ENCODE results near the gene CSNK1D.
A peak's percentile ranks its signal among the peaks of the same experiment; 100 is the strongest.

The CSNK1D gene

DNA sequence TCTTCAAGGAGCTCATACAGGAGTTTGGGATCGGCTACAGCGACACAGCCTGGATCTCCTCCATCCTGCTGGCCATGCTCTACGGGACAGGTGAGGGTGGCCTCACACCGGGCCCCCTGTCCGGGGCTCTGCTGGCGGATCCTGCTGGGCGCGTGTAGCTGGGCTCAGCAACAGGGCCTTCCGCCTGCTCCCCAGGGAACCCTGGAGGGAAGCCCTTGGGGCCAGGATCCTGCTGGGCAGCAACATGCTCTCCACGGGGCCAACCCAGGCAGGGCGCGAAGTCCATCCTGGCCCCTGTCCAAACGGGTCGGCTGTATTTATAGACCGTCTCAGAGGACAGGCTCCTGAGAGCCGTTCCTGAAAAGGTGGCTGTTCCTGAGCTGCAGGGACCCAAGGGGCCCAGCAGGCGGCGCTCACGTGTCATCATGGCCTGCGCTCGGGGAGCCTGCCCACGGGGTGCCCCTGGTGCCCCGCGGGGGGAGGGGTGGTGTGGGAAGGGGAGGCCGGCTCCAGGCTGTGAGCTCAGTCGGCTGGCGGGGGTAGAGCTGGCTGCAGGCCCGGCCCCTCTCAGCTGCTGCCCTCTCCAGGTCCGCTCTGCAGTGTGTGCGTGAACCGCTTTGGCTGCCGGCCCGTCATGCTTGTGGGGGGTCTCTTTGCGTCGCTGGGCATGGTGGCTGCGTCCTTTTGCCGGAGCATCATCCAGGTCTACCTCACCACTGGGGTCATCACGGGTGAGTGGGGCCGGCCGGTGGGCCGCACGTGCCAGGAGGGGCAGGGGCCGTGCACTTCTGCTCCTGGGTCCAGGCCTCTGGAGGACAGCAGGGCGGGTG, 37.1 kb downstream of the CSNK1D start:
- no peak overlapping the region for H3K4me3 ChIP-seq (ENCODE audit: extremely low read depth, insufficient read depth, low read length, poor library complexity, severe bottlenecking)
- H3K27ac ChIP-seq (ENCODE audit: low read depth, low read length, severe bottlenecking), result no peak overlapping the region

DNA sequence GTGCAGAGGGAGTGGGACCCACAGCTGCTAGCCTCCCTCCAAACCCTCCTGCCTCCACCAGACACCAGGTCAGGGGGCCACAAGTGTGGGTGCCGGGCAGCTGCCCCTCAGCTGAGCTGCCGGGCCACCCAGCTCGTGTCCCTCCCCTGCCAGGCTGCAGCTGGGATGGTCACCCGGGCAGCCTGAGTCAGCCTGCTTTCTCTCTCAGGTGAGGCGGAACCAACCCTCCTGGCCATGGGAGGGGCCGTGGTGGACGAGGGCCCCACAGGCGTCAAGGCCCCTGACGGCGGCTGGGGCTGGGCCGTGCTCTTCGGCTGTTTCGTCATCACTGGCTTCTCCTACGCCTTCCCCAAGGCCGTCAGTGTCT, 37.7 kb downstream of the CSNK1D start:
- Histone ChIP-seq H3K9me3 (ENCODE audit: control insufficient read depth, low read length) (no peaks in the 10 kb centered on the region), H3K4me1 (ENCODE audit: control insufficient read depth, insufficient read depth, low read length, poor library complexity, severe bottlenecking) (peaks cover 54% of the 10 kb centered on the region), H3K4me3 (ENCODE audit: extremely low read depth, insufficient read depth, low read length, poor library complexity, severe bottlenecking) (no peak overlapping the region), H3K36me3 (ENCODE audit: control insufficient read depth, insufficient read depth, low read length) (peaks cover 64% of the 10 kb centered on the region), H3K27ac (ENCODE audit: low read depth, low read length, severe bottlenecking) (no peak overlapping the region)
- WGBS, 2 experiments (ENCODE audit: insufficient coverage in 2 of 2), result 93 to 96% methylated on average over 15 of the region's 15 CpGs

More for the DNA sequence above, 37.1 kb downstream of the CSNK1D start:
- Histone ChIP-seq H3K36me3 (ENCODE audit: control insufficient read depth, insufficient read depth, low read length) (peaks cover 66% of the 10 kb centered on the region), H3K4me1 (ENCODE audit: control insufficient read depth, insufficient read depth, low read length, poor library complexity, severe bottlenecking) (peaks cover 60% of the 10 kb centered on the region), H3K9me3 (ENCODE audit: control insufficient read depth, low read length) (no peaks in the 10 kb centered on the region)
- WGBS, 2 experiments (ENCODE audit: insufficient coverage in 2 of 2), result 67 to 68% methylated on average over 31 to 43 of the region's 44 CpGs

DNA sequence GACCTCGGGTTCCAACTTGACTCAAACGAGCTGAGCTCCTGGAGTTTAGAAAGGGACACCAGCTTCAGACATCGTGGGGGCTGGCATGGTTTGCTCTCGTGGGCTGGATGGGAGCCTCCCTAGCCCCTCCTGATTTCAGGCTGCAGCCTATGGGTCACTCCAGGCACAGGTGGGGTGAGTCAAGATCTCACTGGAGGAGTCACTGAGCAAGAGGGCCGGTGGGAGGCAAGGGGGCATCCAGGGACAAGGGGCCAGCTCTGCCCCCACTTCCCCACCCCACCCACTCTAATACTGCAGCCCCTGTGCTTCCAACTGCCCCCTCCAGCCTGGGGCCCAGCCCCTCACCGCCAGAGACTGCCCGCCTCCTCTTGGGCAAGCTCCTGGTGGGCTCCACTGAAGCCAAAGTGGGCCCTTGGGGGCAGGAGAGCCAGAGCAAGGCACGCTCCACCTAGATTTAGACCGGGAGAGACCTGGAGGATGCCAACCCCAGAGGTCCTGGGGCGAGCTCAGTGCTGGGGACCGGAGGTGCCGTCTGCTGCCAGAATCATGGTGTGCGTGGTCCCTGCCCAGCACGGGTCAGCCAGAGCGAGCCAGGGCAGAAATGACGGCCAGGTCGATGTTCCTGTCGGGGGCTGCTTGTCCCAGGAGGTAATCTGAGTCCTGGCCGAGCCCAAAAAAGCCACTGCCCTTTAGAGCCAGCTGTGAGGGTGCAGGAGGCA, 38.3 kb downstream of the CSNK1D start:
- Histone ChIP-seq H3K9me3 (ENCODE audit: control insufficient read depth, low read length) (no peaks in the 10 kb centered on the region), H3K36me3 (ENCODE audit: control insufficient read depth, insufficient read depth, low read length) (peaks cover 59% of the 10 kb centered on the region), H3K4me1 (ENCODE audit: control insufficient read depth, insufficient read depth, low read length, poor library complexity, severe bottlenecking) (peaks cover 58% of the 10 kb centered on the region), H3K27ac (ENCODE audit: low read depth, low read length, severe bottlenecking) (no peak overlapping the region), H3K4me3 (ENCODE audit: extremely low read depth, insufficient read depth, low read length, poor library complexity, severe bottlenecking) (no peak overlapping the region)
- WGBS, 2 experiments (ENCODE audit: insufficient coverage in 2 of 2), result 94 to 95% methylated on average over 17 to 18 of the region's 19 CpGs

- WGBS, 2 experiments (ENCODE audit: insufficient coverage in 2 of 2), result 87 to 89% methylated on average over 22 to 25 of the region's 26 CpGs
- Histone ChIP-seq H3K36me3 (ENCODE audit: control insufficient read depth, insufficient read depth, low read length) (peaks cover 51% of the 10 kb centered on the region), H3K27ac (ENCODE audit: low read depth, low read length, severe bottlenecking) (no peak overlapping the region), H3K4me3 (ENCODE audit: extremely low read depth, insufficient read depth, low read length, poor library complexity, severe bottlenecking) (no peak overlapping the region), H3K4me1 (ENCODE audit: control insufficient read depth, insufficient read depth, low read length, poor library complexity, severe bottlenecking) (peaks cover 59% of the 10 kb centered on the region), H3K9me3 (ENCODE audit: control insufficient read depth, low read length) (no peaks in the 10 kb centered on the region)
Observed at GRCh38 chr17:82234211-82235055, 39.1 kb downstream of the CSNK1D start.

GRCh38 chr17:82232876-82233785, 40.4 kb downstream of the CSNK1D start:
- Histone ChIP-seq H3K27ac (ENCODE audit: low read depth, low read length, severe bottlenecking) (no peak overlapping the region), H3K4me1 (ENCODE audit: control insufficient read depth, insufficient read depth, low read length, poor library complexity, severe bottlenecking) (peaks cover 51% of the 10 kb centered on the region)
- 81 to 83% methylated on average over 10 to 18 of the region's 21 CpGs for WGBS, 2 experiments (ENCODE audit: insufficient coverage in 2 of 2)

GRCh38 chr17:82232322-82232820, 41.1 kb downstream of the CSNK1D start:
- 72 to 81% methylated on average over 15 to 20 of the region's 21 CpGs for WGBS, 2 experiments (ENCODE audit: insufficient coverage in 2 of 2)
- Histone ChIP-seq H3K36me3 (ENCODE audit: control insufficient read depth, insufficient read depth, low read length) (peaks cover 36% of the 10 kb centered on the region), H3K27ac (ENCODE audit: low read depth, low read length, severe bottlenecking) (no peak overlapping the region), H3K4me1 (ENCODE audit: control insufficient read depth, insufficient read depth, low read length, poor library complexity, severe bottlenecking) (peaks cover 50% of the 10 kb centered on the region), H3K9me3 (ENCODE audit: control insufficient read depth, low read length) (no peaks in the 10 kb centered on the region), H3K4me3 (ENCODE audit: extremely low read depth, insufficient read depth, low read length, poor library complexity, severe bottlenecking) (peak overlapping the region; percentile 77)

More at GRCh38 chr17:82232876-82233785, 40.4 kb downstream of the CSNK1D start:
- Histone ChIP-seq H3K4me3 (ENCODE audit: extremely low read depth, insufficient read depth, low read length, poor library complexity, severe bottlenecking) (no peak overlapping the region), H3K9me3 (ENCODE audit: control insufficient read depth, low read length) (no peaks in the 10 kb centered on the region), H3K36me3 (ENCODE audit: control insufficient read depth, insufficient read depth, low read length) (peaks cover 41% of the 10 kb centered on the region)

DNA sequence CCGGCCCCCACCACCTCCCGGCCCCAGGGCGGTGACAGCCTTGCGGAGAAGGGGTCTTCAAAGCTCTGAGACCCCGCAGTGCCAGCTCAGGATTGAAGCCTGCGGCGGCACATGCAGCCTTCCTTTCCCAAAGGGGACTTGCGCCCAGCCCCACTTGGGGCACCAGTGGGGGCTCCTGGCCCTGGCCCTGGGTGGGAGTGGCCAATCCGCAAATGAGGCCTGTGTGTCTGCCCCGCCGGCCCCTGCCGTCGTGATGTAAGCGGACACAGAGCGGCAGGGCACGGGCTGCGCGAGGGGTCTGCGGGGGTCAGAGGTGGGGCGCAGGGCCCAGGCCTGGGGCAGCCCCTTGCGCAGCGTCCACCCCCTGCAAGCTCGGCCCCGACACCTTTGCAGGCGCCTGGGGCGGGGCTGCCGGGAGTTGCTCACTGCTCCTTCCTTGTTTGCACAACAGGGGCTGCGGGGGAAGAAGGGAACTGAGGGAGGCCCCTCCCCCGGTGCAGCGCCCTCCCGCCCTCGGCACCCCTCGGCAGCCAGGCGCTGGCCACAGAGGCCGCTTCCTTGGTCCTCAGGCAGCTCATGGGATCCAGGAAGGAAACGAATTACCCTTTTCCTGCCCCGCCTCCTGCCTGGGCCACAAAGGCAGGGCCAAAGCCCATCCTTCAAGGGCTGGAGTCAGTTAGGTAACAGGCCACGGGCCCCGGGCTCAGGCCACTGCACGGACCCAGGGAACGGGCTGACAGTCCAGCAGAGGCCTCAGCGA, 41.8 kb downstream of the CSNK1D start:
- peak overlapping the region; percentile 77 for H3K4me3 ChIP-seq (ENCODE audit: extremely low read depth, insufficient read depth, low read length, poor library complexity, severe bottlenecking)
- H3K36me3 ChIP-seq (ENCODE audit: control insufficient read depth, insufficient read depth, low read length), result peaks cover 31% of the 10 kb centered on the region
- peaks cover 47% of the 10 kb centered on the region for H3K4me1 ChIP-seq (ENCODE audit: control insufficient read depth, insufficient read depth, low read length, poor library complexity, severe bottlenecking)
- 6 to 8% methylated on average over 32 to 37 of the region's 42 CpGs for WGBS, 2 experiments (ENCODE audit: insufficient coverage in 2 of 2)
- H3K27ac ChIP-seq (ENCODE audit: low read depth, low read length, severe bottlenecking), result peak overlapping the region; percentile 12
- no peaks in the 10 kb centered on the region for H3K9me3 ChIP-seq (ENCODE audit: control insufficient read depth, low read length)

DNA sequence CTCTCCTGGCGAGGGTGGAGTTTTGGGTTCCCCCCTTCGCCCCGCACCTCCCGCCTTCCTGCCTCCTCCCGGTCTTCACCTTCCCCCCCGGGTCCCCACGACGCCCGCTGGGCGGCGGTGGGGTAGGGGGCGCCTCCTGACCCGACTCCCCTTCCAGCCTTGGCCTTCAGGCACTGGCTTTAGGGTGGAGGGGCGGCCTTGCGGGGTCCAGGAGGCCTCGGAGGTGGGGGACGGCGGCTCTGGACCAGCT, 42.3 kb downstream of the CSNK1D start:
- Histone ChIP-seq H3K4me3 (ENCODE audit: extremely low read depth, insufficient read depth, low read length, poor library complexity, severe bottlenecking) (peak overlapping the region; percentile 77), H3K4me1 (ENCODE audit: control insufficient read depth, insufficient read depth, low read length, poor library complexity, severe bottlenecking) (peaks cover 44% of the 10 kb centered on the region), H3K27ac (ENCODE audit: low read depth, low read length, severe bottlenecking) (peak overlapping the region; percentile 12), H3K9me3 (ENCODE audit: control insufficient read depth, low read length) (no peaks in the 10 kb centered on the region), H3K36me3 (ENCODE audit: control insufficient read depth, insufficient read depth, low read length) (peaks cover 27% of the 10 kb centered on the region)
- WGBS, 2 experiments (ENCODE audit: insufficient coverage in 2 of 2), result 0 to 1% methylated on average over 4 to 10 of the region's 18 CpGs

DNA sequence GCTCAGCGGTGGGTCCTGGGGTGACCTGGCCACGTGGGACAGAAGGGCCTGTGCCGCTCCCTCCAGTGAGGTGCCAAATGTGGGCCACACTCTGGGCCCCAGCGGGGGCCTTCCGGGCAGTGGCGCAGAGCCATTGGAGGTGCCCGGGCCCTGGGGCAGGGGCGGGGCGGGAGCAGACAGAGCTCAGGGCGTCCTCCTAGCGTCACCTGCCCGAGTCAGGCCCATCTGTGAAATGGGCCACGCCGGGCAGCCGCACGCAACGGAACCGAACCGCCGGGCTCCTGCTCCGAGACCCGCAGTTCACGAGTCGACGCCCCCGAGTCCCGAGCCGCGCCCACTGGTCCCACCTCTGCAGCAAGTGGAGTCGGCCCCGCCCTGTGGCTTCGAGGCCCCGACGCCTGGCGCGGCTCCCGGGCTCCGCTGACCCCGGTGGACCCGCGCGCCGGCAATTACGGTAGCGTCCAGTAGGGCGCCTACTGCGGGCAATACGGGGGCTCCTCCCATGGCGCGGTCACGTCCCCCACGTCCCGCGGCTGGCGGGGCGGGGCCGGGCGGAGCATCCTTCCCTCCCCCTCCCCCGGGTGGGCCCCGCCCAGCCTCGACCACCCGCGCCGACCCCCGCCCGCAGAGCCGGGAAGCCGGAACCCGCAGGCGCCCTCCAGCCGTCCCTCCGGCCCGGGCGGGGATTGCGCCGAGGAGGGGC, 42.7 kb downstream of the CSNK1D start:
- H3K4me1 ChIP-seq (ENCODE audit: control insufficient read depth, insufficient read depth, low read length, poor library complexity, severe bottlenecking), result peaks cover 41% of the 10 kb centered on the region
- peak overlapping the region; percentile 77 for H3K4me3 ChIP-seq (ENCODE audit: extremely low read depth, insufficient read depth, low read length, poor library complexity, severe bottlenecking)
- peaks cover 22% of the 10 kb centered on the region for H3K36me3 ChIP-seq (ENCODE audit: control insufficient read depth, insufficient read depth, low read length)
- no peaks in the 10 kb centered on the region for H3K9me3 ChIP-seq (ENCODE audit: control insufficient read depth, low read length)
- WGBS, 2 experiments (ENCODE audit: insufficient coverage in 2 of 2), result 37 to 45% methylated on average over 26 to 56 of the region's 76 CpGs
- H3K27ac ChIP-seq (ENCODE audit: low read depth, low read length, severe bottlenecking), result no peak overlapping the region

All from mesodermal cell (in vitro differentiated cells).